Measurements from ENCODE around the gene CDH15. TPM values are rescaled to one million over a fixed set of nuclear protein-coding genes. Genes with fewer than 3 reads are reported as not detected.
A peak's percentile ranks its signal among the peaks of the same experiment; 100 is the strongest.

CDH15 gene
- total and polyA plus RNA-seq, 9 donors = 0.10 to 0.45 (median 0.30) TPM; not detected in 5

GRCh38 chr16:89197033-89197632 is 25.6 kb downstream of the CDH15 start:
- Histone ChIP-seq H3K27me3 (no peaks in the 10 kb centered on the region), H3K9me3 (no peaks in the 10 kb centered on the region), H3K36me3 (no peaks in the 10 kb centered on the region), H3K27ac (no peak overlapping the region), H3K4me3 (no peak overlapping the region), H3K4me1 (ENCODE audit: insufficient read depth) (peaks cover 1% of the 10 kb centered on the region)
- peak in 1 of 5 donors; percentile 27 for DNase-seq
- TF ChIP-seq, protein P1, sequence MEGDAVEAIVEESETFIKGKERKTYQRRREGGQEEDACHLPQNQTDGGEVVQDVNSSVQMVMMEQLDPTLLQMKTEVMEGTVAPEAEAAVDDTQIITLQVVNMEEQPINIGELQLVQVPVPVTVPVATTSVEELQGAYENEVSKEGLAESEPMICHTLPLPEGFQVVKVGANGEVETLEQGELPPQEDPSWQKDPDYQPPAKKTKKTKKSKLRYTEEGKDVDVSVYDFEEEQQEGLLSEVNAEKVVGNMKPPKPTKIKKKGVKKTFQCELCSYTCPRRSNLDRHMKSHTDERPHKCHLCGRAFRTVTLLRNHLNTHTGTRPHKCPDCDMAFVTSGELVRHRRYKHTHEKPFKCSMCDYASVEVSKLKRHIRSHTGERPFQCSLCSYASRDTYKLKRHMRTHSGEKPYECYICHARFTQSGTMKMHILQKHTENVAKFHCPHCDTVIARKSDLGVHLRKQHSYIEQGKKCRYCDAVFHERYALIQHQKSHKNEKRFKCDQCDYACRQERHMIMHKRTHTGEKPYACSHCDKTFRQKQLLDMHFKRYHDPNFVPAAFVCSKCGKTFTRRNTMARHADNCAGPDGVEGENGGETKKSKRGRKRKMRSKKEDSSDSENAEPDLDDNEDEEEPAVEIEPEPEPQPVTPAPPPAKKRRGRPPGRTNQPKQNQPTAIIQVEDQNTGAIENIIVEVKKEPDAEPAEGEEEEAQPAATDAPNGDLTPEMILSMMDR (IDR thresholded peaks at IDR 0.05) = no peak
- TF ChIP-seq POLR2A (IDR thresholded peaks at IDR 0.05) = no peak
- TF ChIP-seq EP300 (IDR thresholded peaks at IDR 0.05) = no peak
- 80 to 88% (median 80%) methylated on average over 13 of the region's 13 CpGs for WGBS, 3 donors
- intact Hi-C loops (cut with DNase I) = no loop called here

DNA sequence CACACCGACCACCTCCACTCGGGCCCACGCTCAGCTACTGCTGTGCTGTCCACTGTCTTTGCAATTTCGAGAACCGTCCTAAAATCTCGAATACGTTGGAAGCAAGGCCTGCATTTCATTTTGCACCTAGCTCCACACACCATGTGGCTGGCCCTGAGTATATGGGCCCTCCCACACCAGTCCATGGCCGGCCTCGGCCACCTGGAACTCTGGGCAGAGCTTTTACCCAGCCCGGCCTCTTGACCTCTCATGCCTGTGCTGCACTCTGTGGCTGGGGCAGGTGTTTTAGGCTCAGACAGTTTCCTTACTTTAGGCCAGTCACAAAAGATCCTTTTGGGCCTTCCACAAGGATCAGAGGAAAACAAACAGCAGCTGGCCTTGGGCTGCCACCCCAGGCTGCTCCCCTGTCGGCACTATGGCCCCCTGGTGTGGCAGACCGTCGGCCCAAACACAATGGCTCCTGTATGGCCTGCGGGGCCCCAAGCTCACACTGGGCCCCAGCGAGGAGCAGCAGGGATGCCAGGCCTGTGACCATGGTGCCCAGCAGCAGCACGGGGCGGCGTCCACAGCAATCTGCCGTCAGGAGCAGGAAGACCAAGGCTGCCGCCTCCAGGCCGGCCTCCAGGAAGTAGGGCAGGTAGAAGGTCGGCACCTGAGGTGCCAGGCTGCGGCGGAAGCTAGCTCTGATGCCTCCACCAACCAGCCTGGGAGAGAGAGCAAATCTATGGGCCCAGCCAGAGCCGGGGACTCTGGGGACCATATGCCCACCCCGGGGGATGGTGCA is 26.3 kb downstream of the CDH15 start:
- H3K4me3 ChIP-seq = no peak overlapping the region
- DNase-seq = peak in 1 of 5 donors; percentile 21
- 75 to 78% (median 78%) methylated on average over 24 to 26 of the region's 26 CpGs for WGBS, 3 donors
- no peaks in the 10 kb centered on the region for H3K27me3 ChIP-seq
- intact Hi-C loops (cut with DNase I) = no loop called here
- TF ChIP-seq POLR2A (IDR thresholded peaks at IDR 0.05) (no peak), EP300 (IDR thresholded peaks at IDR 0.05) (no peak)
- TF ChIP-seq, protein P1 (IDR thresholded peaks at IDR 0.05) = no peak
- H3K27ac ChIP-seq = no peak overlapping the region
- no peaks in the 10 kb centered on the region for H3K9me3 ChIP-seq
- no peaks in the 10 kb centered on the region for H3K36me3 ChIP-seq
- H3K4me1 ChIP-seq (ENCODE audit: insufficient read depth) = peaks cover 3% of the 10 kb centered on the region

- Histone ChIP-seq H3K4me1 (ENCODE audit: insufficient read depth) (peaks cover 3% of the 10 kb centered on the region), H3K4me3 (no peak overlapping the region), H3K36me3 (no peaks in the 10 kb centered on the region), H3K9me3 (no peaks in the 10 kb centered on the region), H3K27me3 (no peaks in the 10 kb centered on the region), H3K27ac (no peak overlapping the region)
- WGBS, 3 donors = 80 to 83% (median 82%) methylated on average over 16 to 28 of the region's 28 CpGs
- intact Hi-C loops (cut with DNase I) = no loop called here
- DNase-seq = peak in 2 of 5 donors; percentile 28 to 37
- TF ChIP-seq POLR2A (IDR thresholded peaks at IDR 0.05) = no peak
- TF ChIP-seq EP300 (IDR thresholded peaks at IDR 0.05) = no peak
- TF ChIP-seq, protein P1 (IDR thresholded peaks at IDR 0.05) = no peak
These were observed 27.1 kb downstream of the CDH15 start for GRCh38 chr16:89198417-89199240.

Data from ovary (tissue), 9 donors.